HG03139 (cell line): ENCODE measurements around the gene LRRC26.
"Not testable (repeated sequence)": the region's sequence is repeated elsewhere in the genome, so short reads cannot be mapped to it uniquely, and the experiment has no call there.

Experiments used
- ATAC-seq: cut with Tn5 transposase; IDR thresholded peaks from one replicate; pipeline ENCODE4 v1.9.1; 2021; ENCODE audit not compliant: unreplicated experiment

LRRC26 gene

DNA sequence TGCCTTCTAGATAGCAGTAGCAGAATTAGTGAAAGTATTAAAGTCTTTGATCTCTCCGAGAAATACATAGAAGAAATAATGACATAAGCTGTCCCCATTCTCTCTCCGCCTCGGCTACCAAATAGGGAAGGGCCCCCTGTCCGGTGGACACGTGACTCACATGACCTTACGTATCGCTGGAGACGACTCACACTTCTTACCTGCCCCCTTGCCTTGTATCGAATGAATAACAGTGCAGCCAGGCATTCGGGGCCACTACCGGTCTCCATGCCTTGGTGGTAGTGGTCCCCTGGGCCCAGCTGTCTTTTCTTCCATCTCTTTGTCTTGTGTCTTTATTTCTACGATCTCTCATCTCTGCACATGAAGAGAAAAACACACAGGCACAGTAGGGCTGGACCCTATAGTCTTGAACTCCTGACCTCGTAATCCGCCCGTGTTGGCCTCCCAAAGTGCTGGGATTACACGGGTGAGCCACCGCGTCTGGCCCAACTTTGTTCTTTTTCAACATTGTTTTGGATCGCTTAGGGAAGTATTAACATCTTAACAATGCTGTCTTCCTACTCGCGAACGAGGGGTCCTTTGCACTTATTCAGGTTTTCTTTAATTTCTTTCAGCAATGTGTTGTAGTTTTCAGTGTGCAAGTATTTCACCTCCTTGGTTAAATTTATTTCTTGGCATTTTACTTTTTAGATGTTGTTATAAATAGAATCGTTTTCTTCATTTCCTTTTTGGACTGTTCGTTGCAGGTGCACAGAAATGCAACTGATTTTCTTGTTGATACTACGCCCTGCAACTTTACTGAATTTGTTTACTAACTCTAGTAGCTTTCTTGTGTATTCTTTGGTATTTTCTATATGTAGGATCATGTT is 47.7 kb downstream of the LRRC26 start:
- ATAC-seq: not testable (repeated sequence)
